ENCODE measurements around the gene CPHXL.
A peak's percentile ranks its signal among the peaks of the same experiment; 100 is the strongest.

Gene CPHXL

DNA sequence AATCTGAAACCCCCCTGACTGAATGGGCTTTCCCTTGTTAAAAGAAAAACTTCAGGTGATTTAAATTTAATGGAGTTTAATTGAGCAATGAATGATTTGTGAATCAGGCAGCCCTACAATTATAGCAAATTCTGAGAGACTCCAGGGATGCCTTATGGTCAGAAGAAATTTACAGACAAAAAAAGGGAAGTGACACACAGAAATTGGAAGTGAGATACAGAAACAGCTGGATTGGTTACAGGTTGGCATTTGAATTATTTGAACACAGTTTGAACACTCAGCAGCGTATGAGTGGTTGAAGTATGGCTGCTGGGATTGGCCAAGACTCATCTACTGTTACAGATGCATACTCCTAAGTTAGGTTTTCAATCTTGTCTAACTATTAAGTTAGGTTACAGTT is 19.0 kb upstream of the CPHXL start:
- TF ChIP-seq GABPA (IDR thresholded peaks at IDR 0.05; ENCODE audit: low read depth) = no peak
- TF ChIP-seq, protein P1, sequence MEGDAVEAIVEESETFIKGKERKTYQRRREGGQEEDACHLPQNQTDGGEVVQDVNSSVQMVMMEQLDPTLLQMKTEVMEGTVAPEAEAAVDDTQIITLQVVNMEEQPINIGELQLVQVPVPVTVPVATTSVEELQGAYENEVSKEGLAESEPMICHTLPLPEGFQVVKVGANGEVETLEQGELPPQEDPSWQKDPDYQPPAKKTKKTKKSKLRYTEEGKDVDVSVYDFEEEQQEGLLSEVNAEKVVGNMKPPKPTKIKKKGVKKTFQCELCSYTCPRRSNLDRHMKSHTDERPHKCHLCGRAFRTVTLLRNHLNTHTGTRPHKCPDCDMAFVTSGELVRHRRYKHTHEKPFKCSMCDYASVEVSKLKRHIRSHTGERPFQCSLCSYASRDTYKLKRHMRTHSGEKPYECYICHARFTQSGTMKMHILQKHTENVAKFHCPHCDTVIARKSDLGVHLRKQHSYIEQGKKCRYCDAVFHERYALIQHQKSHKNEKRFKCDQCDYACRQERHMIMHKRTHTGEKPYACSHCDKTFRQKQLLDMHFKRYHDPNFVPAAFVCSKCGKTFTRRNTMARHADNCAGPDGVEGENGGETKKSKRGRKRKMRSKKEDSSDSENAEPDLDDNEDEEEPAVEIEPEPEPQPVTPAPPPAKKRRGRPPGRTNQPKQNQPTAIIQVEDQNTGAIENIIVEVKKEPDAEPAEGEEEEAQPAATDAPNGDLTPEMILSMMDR (IDR thresholded peaks at IDR 0.05; ENCODE audit: insufficient read depth, low read length) = no peak
- TF ChIP-seq SPI1 (IDR thresholded peaks at IDR 0.05; ENCODE audit: borderline replicate concordance, low read depth) = peak; percentile 77
- no peak for TF ChIP-seq POLR2AphosphoS5 (IDR thresholded peaks at IDR 0.05; ENCODE audit: low read depth)
- TF ChIP-seq, protein P2, sequence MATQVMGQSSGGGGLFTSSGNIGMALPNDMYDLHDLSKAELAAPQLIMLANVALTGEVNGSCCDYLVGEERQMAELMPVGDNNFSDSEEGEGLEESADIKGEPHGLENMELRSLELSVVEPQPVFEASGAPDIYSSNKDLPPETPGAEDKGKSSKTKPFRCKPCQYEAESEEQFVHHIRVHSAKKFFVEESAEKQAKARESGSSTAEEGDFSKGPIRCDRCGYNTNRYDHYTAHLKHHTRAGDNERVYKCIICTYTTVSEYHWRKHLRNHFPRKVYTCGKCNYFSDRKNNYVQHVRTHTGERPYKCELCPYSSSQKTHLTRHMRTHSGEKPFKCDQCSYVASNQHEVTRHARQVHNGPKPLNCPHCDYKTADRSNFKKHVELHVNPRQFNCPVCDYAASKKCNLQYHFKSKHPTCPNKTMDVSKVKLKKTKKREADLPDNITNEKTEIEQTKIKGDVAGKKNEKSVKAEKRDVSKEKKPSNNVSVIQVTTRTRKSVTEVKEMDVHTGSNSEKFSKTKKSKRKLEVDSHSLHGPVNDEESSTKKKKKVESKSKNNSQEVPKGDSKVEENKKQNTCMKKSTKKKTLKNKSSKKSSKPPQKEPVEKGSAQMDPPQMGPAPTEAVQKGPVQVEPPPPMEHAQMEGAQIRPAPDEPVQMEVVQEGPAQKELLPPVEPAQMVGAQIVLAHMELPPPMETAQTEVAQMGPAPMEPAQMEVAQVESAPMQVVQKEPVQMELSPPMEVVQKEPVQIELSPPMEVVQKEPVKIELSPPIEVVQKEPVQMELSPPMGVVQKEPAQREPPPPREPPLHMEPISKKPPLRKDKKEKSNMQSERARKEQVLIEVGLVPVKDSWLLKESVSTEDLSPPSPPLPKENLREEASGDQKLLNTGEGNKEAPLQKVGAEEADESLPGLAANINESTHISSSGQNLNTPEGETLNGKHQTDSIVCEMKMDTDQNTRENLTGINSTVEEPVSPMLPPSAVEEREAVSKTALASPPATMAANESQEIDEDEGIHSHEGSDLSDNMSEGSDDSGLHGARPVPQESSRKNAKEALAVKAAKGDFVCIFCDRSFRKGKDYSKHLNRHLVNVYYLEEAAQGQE (IDR thresholded peaks at IDR 0.05; ENCODE audit: insufficient replicate concordance, low read depth) = no peak
- no peak for DNase-seq (ENCODE audit: low read depth in 1 of 2, low spot score in 1 of 2)
- no peak overlapping the region for H3K27ac ChIP-seq (replicated peaks)
- no peak overlapping the region for H3K4me3 ChIP-seq (replicated peaks; ENCODE audit: insufficient read depth, low read length)
- no peaks in the 10 kb centered on the region for H3K27me3 ChIP-seq (ENCODE audit: insufficient read depth, poor library complexity, severe bottlenecking)

DNA sequence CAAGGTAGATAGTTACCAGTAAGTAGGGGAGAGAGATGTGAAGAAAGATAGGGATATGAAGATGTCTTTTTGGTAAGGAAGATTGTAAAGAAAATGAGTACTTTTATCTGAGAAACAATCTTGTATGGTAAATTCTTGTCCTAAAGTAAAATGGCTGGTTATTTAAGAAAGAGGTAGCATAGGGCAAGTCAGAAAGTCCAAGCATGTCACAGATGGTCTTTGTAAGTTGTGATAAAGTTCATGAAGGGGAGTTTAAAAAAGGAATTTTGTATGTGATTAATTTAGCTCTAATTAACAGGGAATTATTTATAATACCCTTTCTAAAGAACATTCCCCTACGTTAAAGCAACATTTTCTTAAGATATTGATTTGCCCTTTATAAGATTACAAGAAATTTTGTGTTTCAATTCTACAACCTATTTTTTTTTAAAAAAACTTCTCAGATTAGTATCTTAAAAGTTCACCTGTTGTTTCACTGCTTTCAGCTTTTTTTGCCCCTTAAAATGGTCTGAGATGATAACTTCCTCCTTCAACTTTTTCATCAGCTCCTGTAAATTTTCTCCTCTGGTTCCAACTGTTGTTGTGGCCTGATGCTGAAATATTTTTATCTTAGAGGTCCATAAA is 16.2 kb upstream of the CPHXL start:
- Histone ChIP-seq H3K27ac (replicated peaks) (no peak overlapping the region), H3K4me3 (replicated peaks; ENCODE audit: insufficient read depth, low read length) (no peak overlapping the region), H3K27me3 (ENCODE audit: insufficient read depth, poor library complexity, severe bottlenecking) (no peaks in the 10 kb centered on the region)
- DNase-seq (ENCODE audit: low read depth in 1 of 2, low spot score in 1 of 2) = no peak
- TF ChIP-seq, protein P2 (IDR thresholded peaks at IDR 0.05; ENCODE audit: insufficient replicate concordance, low read depth) = no peak
- TF ChIP-seq, protein P1 (IDR thresholded peaks at IDR 0.05; ENCODE audit: insufficient read depth, low read length) = no peak
- TF ChIP-seq POLR2AphosphoS5 (IDR thresholded peaks at IDR 0.05; ENCODE audit: low read depth) (no peak), SPI1 (IDR thresholded peaks at IDR 0.05; ENCODE audit: borderline replicate concordance, low read depth) (no peak), GABPA (IDR thresholded peaks at IDR 0.05; ENCODE audit: low read depth) (no peak)

DNA sequence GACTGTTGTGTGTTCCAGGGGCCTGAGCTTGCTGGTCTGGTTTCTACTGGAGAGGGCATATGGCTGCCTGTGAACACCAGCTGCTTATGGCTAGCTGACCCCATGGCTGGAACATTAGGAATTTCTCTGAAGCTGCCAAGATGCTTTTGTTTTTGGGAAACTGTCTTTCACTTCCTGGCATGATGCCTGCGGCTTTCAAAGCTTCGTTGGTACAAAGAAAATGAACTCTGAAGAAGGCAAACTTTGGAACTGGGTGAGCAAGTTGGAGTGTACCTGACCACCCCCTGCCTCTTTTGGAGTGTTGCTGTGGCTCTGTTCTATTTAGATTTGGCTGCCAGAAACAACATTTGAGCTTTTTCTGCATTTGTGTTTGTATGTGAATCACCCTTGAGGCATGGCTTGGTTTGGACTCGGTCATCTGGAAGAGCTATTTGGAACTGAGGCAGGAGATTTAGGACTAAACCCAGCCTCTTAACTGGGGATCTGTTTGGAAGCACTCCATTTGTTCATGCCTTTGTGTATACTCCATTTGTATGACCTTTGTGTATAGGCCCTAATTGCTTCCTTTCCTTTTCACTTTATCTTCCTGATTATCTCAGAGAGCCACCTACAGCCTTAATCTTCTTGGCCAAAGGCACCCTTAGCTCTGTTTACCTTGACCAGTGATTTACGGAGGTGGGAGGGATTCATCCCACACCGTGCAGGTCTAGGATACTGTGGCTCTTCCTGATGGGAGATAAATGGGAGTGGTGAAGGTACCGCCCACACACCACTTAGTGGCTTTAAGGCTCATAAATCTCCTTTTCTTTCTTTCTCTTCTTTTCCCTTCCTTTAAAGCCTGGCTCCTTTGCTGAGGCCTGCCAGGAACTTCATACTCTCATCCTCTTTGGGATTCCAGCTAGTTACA is 7.3 kb upstream of the CPHXL start:
- Histone ChIP-seq H3K27me3 (ENCODE audit: insufficient read depth, poor library complexity, severe bottlenecking) (no peaks in the 10 kb centered on the region), H3K27ac (replicated peaks) (no peak overlapping the region), H3K4me3 (replicated peaks; ENCODE audit: insufficient read depth, low read length) (no peak overlapping the region)
- TF ChIP-seq, protein P1 (IDR thresholded peaks at IDR 0.05; ENCODE audit: insufficient read depth, low read length) = no peak
- TF ChIP-seq POLR2AphosphoS5 (IDR thresholded peaks at IDR 0.05; ENCODE audit: low read depth) = no peak
- TF ChIP-seq GABPA (IDR thresholded peaks at IDR 0.05; ENCODE audit: low read depth) = no peak
- TF ChIP-seq, protein P2 (IDR thresholded peaks at IDR 0.05; ENCODE audit: insufficient replicate concordance, low read depth) = no peak
- no peak for TF ChIP-seq SPI1 (IDR thresholded peaks at IDR 0.05; ENCODE audit: borderline replicate concordance, low read depth)
- no peak for DNase-seq (ENCODE audit: low read depth in 1 of 2, low spot score in 1 of 2)
